ENCODE data around the gene ANKRD17. TPM values are rescaled to one million over a fixed set of nuclear protein-coding genes. Genes with fewer than 3 reads are reported as not detected.
A peak's percentile ranks its signal among the peaks of the same experiment; 100 is the strongest.

The ANKRD17 gene
- total and polyA plus RNA-seq, 9 of the 15 experiments (the other 6 are each of a cell fraction or from before 2014, with no cell fraction given): 25.5 to 86.9 (median 52.2) TPM

- TF ChIP-seq SFPQ (IDR thresholded peaks at IDR 0.05; ENCODE audit: low read depth, low read length) (no peak), SIRT6 (IDR thresholded peaks at IDR 0.05; ENCODE audit: low read depth, low read length) (no peak), FOS (IDR thresholded peaks at IDR 0.05; ENCODE audit: extremely low read depth, insufficient read length) (no peak), CHD4 (IDR thresholded peaks at IDR 0.05; ENCODE audit: insufficient read depth, insufficient replicate concordance, low read depth, low read length, poor library complexity, severe bottlenecking) (no peak), TGIF2 (CRISPR knock-in tag; IDR thresholded peaks at IDR 0.05) (0 out of 2 replicates have a peak, but pooled peaks have one; percentile 43), RFX1 (IDR thresholded peaks at IDR 0.05) (no peak), ZNF143 (CRISPR knock-in tag; IDR thresholded peaks at IDR 0.05) (no peak), BRF2 (IDR thresholded peaks at IDR 0.05; ENCODE audit: borderline replicate concordance, insufficient read depth, insufficient read length) (no peak), NR2C1 (IDR thresholded peaks at IDR 0.05) (peak; percentile 79), NR2C1 (tag; IDR thresholded peaks at IDR 0.05) (peak; percentile 69), HDGF (IDR thresholded peaks at IDR 0.05) (no peak), BCLAF1 (IDR thresholded peaks at IDR 0.05; ENCODE audit: borderline replicate concordance in 1 of 2, control insufficient read depth in 1 of 2, low read depth in 2 of 2, low read length in 1 of 2) (no peak), ZNF395 (CRISPR knock-in tag; IDR thresholded peaks at IDR 0.05) (peak; percentile 56), HSF4 (CRISPR knock-in tag; IDR thresholded peaks at IDR 0.05; ENCODE audit: borderline replicate concordance) (no peak), CEBPB (tag; IDR thresholded peaks at IDR 0.05) (peak; percentile 97), PTRF (tag; IDR thresholded peaks at IDR 0.05) (no peak), DMBX1 (CRISPR knock-in tag; IDR thresholded peaks at IDR 0.05; ENCODE audit: borderline replicate concordance) (no peak), ZBTB12 (CRISPR knock-in tag; IDR thresholded peaks at IDR 0.05) (peak; percentile 98)
These were observed 189.1 kb downstream of the ANKRD17 start, which contains the start of gene COX18 (continued) for GRCh38 chr4:73069338-73070073.
